ENCODE data around the gene MALL. TPM values are rescaled to one million over a fixed set of nuclear protein-coding genes. Genes with fewer than 3 reads are reported as not detected.
A peak's percentile ranks its signal among the peaks of the same experiment; 100 is the strongest.
"Not testable (repeated sequence)": the region's sequence is repeated elsewhere in the genome, so short reads cannot be mapped to it uniquely, and the experiment has no call there.

The MALL gene
- total RNA-seq, result 19.2 TPM

DNA sequence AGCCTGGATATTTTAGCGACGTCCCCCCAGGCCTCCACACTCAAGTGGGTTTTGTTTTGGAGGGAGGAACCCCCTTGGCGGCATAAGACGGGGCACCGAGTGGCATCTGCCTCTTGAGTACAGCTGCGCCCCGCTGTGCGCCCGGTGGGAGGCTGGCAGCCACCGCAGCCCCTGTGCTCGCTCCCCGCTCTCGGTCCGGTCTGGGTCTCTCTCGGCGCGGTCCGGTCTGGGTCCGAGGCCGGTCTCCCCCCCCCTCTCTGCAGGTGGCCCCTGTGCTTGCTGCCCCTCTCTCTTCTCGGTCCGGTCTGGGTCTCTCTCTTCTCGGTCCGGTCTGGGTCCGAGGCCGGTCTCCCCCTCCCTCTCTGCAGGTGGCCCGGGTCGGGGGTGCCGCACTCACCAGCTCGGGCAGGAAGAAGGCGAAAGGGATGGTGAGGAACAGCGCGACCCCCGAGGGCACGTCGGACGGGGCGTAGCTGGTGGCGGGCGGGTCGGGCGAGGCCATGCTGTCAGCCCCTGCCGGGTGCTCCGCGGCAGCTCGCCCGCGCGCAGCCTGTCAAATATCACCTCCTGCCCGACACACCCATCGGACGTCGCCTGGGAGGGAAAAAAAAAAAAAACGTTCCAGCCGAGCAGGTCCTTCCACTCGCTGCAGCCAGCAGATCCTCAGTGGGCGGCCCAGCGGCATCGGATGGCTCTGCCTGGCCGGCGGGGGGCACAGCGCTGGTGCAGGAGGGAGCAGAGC lies at the start of gene MALL:
MALL (minus strand) TSS at position 532 of the 742 bp plus-strand sequence; CDS start at position 502, 30 bp downstream.
- DNase-seq, result peak; percentile 61

DNA sequence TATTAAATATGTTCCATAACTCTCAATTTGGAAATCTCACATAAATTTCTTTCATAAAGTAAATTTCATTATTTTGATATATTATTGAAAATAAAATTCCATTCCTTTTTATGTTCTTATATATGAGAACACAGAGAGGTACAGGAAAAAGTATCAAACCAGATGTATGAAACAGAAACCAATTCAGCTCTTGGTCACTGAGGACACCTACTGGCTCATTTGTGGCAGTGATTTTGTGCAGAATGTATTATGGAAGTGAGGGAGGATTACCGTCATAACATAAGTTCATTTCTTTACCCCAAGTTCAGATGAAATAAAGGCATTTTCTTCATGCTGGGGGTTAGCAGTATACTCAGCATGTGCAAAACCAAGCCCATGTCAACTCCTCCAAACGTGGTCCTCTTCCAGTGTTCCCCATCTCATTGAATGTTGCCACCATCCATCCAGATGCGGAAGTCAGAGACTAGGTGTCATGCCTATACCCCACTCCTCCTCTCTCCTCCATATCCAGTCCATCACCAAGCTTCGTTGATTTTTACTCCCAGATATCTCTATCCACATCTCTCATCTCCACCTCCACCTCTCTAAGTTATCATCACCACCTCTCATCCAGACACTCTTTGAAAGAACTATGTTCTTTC lies 41.7 kb upstream of the MALL start:
- peak; percentile 71 for DNase-seq

DNA sequence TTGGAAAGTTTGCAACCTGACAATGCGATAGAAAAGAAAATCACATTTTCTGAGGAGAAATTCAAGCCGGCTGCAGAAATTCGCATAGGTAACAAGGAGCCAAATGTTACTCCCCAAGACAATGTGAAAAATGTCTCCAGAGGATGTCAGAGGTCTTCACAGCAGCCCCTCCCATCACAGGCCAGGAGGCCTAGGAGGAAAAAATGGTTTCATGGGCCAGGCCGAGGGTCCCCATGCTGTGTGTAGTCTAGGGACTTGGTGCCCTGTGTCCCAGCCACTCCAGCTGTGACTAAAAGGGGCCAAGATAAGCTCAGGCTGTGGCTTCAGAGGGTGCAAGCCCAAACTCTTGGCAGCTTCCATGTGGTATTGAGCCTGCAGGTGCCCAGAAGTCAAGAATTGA lies 39.2 kb upstream of the MALL start:
- not testable (repeated sequence) for DNase-seq

DNA sequence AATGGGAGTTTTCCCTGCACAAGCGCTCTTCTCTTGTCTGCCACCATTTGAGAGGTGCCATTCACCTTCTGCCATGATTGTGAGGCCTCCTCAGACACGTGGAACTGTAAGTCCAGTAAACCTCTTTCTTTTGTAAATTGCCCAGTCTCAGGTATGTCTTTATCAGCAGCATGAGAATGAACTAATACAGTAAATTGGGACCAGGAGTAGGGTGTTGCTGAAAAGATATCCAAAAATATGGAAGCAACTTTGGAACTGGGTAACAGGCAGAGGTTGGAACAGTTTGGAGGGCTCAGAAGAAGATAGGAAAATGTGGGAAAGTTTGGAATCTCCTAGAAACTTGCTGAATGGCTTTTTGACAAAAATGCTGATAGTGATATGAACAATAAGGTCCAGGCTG lies 38.6 kb upstream of the MALL start:
- DNase-seq, result not testable (repeated sequence)

DNA sequence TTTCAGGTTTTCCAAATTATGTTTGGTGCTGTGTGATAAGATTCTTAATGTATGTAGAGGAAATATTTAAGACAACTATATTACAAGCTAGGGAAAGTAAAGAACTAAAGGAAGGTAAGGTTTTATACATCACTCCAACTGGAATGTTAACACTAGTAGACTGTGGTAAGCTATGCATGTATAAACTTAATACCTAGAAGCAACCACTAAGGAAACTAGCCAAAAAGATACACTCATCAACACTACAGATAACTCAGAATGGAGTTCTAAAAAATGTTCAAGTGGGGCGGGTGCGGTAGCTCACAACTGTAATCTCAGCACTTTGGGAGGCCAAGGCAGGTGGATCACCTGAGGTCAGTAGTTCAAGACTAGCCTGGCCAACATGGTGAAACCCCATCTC lies 37.8 kb upstream of the MALL start:
- DNase-seq, result no peak

DNA sequence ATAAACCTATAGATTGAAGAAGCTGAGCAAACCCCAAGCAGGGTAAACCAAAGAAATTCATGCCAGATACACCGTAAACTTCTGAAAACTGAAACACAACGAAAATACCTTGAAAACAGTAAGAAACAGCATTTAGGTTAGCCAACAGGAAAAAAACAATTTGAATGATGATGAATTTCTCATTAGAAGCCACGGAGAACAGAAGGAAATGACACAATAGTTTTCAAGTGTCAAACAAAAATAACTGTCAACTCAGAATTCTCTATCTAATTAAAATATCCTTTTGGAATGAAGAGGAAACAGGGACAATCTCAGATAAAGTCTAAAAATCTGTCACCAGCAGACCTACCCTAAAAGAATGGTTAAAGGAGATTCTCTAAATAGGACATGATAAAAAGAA lies 37.3 kb upstream of the MALL start:
- no peak for DNase-seq

DNA sequence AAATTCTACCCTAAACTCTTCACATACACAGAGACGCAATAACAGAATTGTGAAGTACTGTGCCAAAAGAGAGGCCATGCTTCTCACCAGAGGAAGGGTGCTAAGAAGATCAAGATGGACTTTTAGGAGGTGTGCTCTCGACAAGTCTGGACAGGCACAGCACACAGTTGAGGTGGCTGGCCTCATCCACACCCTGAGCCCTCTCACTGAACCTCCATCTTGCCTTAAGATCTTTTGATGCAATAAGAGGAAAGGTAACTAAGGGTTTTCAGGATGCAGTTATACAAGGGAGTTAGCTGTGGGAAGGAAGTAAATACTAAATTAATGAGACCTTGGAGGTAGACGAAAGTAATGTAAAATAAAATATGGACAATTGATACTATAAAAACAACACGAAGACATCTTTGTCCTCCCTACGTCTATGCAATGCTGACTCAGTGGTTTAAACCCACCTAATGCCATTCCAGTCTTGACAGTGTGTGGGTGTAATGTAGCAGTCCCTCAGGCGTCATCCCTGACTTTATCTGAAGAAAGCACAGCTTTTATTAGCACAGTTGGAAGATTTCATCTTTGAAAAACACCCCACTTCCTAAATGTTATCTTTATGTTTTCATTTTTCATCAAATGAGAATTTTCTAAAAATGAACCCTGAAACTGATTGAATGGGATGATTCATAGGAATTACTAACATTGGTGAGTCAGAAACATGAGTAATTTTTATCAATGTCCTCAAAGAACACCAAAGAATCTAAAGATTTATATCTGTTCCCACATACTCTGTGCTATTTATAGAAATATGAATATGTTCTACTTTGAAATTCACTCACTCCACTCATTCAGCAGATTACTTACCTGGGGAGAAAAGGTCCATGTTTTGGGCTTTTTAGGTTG lies 34.0 kb upstream of the MALL start:
- no peak for DNase-seq

DNA sequence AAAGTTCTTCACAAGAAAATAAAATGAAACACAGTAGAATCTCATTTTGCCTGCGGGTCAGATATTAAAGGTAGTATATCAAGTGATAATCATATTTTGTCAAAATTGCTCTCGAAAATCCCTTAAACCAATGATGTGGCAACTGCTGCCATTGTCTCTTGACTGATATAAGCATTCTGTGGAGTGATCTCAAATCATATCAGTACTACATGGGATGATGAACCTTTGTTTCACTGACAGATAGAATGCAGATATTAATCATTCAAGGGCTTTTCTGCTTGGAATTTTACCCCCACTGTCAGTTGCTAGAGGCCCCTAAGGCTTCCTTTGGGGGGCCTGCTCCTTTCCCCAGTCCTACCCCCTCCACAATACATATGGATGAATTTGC lies 31.3 kb upstream of the MALL start:
- DNase-seq, result no peak

DNA sequence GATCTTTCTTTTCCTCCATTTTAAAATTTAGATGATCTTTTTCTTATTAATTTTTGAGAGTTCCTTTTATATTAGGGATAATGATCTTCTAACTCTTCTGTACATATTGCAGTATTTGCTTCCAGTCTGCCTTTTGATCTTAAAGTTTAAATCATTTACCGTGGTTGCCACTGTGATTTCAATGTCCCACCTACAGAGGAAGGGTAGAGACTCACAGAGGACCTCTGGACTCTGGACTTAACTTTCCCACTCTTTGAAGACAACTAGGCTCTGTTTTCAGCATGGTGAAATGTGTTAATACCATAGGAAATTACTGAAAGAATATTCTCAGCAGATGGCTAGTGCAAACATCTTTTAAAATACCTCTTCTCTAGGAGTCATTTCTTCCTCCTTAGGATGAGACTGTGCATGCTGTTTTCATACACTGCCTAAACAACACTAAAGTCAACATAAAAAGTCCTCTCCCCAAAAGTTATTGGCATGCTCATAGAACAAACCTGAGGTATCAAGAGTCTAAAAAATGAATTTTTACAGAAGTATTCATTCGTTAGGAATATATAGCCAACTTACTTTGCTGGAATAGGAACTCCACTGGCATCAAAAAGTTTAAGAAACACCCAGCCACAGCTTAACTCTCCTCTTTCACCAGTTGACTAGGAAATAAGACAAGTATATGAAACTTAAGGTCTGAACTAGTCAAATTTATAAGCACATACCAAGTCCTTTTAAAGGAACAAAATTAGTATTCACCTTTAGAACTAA lies 30.7 kb upstream of the MALL start:
- no peak for DNase-seq

DNA sequence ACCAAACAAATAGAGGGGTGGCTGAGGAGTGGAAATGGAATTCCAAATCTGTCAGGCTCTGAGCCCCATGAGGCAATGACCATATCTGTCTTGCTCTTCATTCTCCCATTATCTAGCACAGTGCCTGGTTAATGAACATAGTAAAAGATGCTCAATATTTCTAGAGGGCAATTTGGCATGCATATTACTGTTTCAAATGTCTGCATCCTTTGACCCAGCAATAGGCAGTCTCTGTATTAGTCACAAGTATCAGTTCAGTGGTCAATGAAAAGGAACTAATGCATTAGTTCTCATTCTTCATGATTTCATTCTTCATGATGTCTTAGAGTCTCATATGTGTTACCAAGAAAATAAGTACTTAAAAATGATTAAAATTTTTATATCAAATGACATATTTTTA lies 28.4 kb upstream of the MALL start:
- no peak for DNase-seq

DNA sequence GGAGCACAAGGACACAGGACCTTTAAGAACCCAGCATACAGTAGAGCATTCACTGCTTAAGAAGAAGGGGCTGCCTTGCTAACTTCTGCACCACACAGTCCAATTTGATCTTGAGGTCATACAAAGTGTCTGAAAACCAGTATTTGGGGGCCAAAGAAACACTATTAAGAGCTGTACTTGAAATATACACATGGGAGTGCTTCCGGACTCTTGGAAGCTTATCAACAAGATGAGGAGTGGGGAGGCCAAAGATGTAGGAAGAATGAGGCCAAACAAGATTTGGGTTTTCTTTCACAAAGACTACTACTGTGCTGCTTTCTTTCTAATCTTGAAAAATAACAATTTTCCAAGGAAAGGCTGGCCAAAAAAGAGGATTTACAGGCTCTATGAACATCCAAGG lies 24.8 kb upstream of the MALL start:
- no peak for DNase-seq

DNA sequence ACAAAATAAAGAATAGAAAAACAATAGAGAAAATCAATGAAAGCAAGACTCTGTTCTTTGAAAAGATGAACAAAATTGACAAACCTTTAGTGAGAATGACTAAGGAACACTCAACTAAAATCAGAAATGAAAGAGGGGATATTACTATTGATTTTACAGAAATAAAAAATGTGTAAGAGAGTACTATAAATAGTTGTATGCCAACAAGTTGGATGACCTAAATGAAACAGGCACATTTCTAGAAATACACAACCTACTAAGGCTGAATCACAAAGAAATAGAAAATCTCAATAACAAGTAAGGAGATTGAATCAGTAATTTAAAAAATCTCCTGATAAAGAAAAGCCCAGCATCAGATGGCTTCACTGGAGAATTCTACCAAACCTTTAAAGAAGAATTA lies 18.4 kb upstream of the MALL start:
- DNase-seq, result no peak

DNA sequence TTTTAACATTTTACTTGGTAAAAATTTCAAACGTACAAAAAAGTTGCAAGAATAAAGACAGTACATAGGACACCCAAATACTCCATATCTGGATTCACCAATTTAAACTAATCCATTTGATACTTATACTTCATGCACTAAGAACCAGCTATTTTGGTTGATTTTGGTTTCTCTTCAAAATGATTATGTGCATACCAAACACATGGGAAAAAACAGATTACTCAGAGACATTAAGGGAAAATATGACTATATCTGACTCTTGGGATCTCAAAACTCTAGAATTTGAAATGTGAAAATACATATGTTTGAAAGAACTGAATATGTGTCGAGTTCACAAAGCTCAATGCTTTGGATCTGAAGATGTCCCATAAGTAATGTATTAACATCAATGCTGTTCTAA lies 15.5 kb upstream of the MALL start:
- DNase-seq, result no peak

DNA sequence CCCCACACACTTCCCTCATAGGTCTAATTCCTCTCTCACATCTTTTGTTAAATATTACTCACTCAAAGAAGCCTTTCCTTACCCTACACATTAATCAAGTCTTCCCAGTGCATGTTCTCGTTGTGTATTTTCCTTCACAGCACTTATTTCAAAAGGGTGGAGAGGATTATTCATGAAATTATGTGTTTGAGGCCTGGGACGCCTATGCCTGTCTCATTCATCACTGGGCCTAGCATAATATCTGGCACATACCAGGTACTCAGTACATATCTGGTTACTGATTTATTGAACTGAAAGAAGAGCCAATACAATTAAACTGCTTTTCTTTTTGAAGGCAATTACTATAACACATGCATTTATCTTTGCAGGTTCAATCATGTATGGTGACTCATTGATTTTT lies 15.1 kb upstream of the MALL start:
- no peak for DNase-seq

DNA sequence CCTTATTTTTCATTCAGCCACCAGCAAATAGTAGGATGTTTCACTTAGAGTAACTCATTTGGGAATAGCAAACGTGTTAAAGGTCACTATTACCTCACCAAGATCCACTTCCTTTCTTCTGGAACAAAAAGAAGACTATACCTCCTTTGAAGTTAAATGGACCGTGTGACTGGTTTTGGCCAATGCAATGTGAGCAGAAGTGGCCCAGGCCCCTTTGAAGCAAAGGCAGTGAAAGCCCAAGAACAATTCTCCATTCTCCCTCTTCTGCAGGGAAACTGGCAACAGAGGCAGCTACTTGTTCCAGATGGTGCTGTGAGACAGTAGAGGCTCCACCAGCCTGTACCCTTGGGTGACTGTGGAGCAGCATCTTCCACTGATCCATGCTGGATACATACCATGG lies 11.3 kb upstream of the MALL start:
- no peak for DNase-seq

DNA sequence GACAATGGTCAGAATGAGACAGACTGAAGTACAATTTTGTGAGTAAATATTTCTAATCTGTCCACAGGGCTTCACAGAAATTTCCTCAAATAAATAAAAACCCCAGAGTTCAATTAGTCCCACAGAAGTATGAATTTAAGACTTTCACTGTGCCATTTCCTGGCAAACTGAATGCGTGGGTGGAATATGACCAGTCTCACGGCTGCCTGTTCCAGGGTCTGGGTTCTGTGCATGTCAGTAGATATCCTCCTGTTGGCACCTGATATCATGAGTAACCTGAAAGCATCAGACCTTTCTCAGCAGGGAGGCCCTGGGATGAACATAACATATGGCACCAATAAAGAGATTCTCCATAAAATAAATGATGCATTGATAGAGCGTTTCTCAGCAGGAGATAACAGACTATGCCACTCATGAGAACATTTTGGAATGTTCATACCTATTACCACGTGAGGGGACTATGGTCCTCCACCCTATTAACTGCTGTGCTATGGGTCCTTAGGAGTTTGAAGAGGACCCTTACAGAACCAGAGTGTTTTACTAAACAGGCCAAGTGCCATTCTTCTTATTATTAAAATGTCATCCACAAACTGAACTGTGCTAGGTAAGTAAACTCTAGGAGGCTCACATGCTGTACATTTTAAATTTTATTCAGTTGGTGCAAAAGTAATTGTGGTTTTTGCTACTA lies 10.6 kb upstream of the MALL start:
- no peak for DNase-seq

DNA sequence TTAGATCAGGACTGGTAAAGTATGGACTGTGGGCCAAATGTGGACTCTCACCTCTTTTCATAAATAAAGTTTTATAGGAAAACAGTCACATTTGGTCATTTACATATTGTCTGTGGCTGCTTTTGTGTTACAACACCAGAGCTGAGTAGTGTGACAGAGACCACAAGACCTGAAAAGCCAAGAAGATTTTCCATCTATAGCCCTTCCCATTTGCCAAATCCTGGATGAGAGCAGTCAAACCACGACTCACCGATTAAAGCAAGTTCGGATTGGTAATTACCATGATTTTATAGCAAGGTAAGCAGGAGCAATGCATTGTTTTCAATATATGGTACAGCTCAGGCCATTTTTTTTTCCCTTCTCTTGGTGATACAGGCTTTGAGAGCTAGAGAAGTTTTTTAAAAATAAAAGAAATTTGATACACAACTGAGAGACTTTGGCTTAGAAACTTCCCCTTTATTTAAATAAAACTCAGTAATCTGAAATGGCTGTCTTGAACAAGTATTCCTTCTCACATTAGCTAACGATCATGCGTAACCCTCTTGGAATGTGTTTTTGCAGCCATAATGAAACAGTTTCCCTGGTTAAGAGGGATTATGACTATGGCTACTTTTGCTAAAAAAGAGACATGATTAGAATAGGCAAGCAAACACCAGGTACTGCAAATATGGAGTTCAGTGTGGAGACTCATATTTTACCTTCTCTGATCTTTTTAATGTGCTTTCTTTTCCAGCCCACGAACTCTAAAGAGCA lies 9.5 kb upstream of the MALL start:
- DNase-seq, result peak; percentile 47

DNA sequence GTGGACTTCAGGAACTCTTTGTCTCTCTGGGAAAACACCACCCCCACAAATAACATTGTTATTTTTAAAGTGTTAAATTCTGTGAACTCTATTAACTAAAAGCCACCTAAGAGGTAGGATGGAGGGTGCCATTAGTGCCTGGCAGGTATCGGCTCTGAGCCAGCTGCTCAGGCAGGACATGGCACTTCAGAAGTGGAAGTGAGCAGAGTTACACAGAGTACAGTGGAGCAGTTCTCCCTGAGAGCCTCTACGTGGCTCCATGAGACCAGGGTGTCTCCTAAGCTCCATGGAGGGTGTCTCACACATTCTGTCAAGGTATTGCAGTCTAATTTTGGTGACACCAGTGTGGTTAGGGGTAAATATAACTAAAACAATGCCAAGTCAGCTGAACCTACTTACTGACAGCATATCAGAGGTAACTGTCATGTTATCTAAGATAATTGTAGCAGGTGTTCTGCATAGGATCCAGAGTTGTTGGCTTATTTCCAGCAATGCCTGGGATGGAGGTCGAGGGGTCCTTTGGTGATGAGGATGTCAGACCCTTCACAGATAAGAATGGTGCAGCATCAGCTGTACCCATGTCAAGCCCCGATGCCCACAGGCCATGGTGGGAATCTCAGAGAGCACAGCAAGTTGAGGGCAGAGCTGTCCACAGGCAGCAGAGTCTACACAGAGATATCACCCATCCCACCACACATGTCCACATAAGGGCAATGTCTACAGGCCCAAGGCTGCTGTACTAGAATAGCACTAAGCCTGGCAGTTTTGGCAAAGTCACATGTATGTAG lies 8.6 kb upstream of the MALL start:
- DNase-seq, result no peak

DNA sequence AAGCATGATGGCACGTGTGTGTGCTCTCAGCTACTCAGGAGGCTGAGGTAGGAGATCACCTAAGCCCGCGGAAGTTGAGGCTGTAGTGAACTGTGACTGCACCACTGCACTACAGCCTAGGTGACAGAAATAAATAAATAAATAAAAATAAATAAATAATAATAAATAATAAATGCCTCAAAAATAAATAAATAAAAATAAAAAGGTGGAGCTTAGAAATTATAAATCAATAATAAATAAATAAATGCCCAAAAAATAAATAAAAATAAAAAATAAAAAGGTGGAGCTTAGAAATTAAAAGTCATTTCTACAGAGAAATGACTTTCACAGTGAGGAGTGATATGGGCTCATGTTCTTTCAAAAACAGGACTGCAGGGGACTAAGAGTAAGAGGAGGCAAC lies 6.0 kb upstream of the MALL start:
- DNase-seq, result no peak

DNA sequence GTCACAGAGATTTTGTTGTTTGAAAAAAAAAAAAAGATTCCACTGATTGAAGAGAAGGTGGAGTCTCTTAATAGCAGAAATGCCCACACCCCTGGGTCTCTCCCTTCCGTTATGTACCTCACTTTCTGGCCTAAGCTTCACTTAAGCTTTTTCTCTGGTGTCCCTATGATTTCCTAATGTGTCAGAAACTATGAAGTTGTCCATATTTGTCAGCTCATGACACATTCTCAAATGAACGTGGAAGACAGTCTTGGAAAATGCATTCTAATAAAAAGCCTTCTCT lies 5.4 kb upstream of the MALL start:
- no peak for DNase-seq

Measured in tongue (tissue), 2 donors.